Naive thymus-derived CD4-positive, alpha-beta T cell (primary cell): ENCODE data around the gene ENOX2. TPM values are rescaled to one million over a fixed set of nuclear protein-coding genes. Genes with fewer than 3 reads are reported as not detected.

Experiments
- ATAC-seq: fragments of 150-1000 bp; cut with Tn5 transposase; 2 replicates; pipeline ENCODE4 v1.10.0; 2021; ENCODE audit warnings: mild to moderate bottlenecking, moderate library complexity
- CTCF ChIA-PET: fragments of 350-600 bp; sonication (Branson Sonifier 250); formaldehyde crosslinking; loops from one replicate; lab custom pipeline; 2021; ENCODE audit warnings: antibody characterized with exemption; lab: Charles Lee
- POLR2A ChIA-PET: fragments of 350-600 bp; sonication (Branson Sonifier 250); formaldehyde crosslinking; loops from one replicate; lab custom pipeline; 2021; ENCODE audit warnings: antibody characterized with exemption, inconsistent platforms; lab: Charles Lee
- DNase-seq, 9 donors: peaks; one replicate each; pipeline versions ENCODE4 v3.0.0 to v3.0.0-alpha.2; 2020 to 2022; ENCODE audit warnings: mixed read lengths in 1 of 9
- H3K27ac ChIP-seq: one replicate; pipeline ENCODE4 v1.7.0; 2013; ENCODE audit warnings: mild to moderate bottlenecking, low read depth, low read length, moderate library complexity
- H3K27me3 ChIP-seq, 2 donors: one replicate each; pipeline ENCODE4 v1.7.0; 2013; ENCODE audit warnings: low read length in 2 of 2, mild to moderate bottlenecking in 2 of 2, moderate library complexity in 2 of 2; ENCODE audit not compliant: control insufficient read depth in 2 of 2, insufficient read depth in 2 of 2
- H3K36me3 ChIP-seq, 3 experiments: 1 replicate in 2 of 3; 2 replicates in 1 of 3; pipeline ENCODE4 v1.7.0; 2013; ENCODE audit warnings: low read length in 3 of 3, mild to moderate bottlenecking in 3 of 3, moderate library complexity in 1 of 3; ENCODE audit not compliant: insufficient read depth in 3 of 3, control insufficient read depth in 2 of 3
- H3K4me1 ChIP-seq, 2 donors: one replicate each; pipeline ENCODE4 v1.7.0; 2013; ENCODE audit warnings: low read length in 2 of 2, mild to moderate bottlenecking in 2 of 2, moderate library complexity in 1 of 2; ENCODE audit not compliant: control insufficient read depth in 2 of 2, insufficient read depth in 2 of 2
- H3K4me3 ChIP-seq: 2 replicates; pipeline ENCODE4 v1.7.0; 2013; ENCODE audit warnings: mild to moderate bottlenecking, low read length
- H3K9me3 ChIP-seq, 3 experiments: 1 replicate in 2 of 3; 2 replicates in 1 of 3; pipeline ENCODE4 v1.7.0; 2013; ENCODE audit warnings: low read length in 3 of 3; ENCODE audit not compliant: control insufficient read depth in 2 of 3
- H3K27ac Mint-ChIP-seq, 9 donors: one replicate each; pipeline ENCODE4 v1.8.0; 2020 to 2022; ENCODE audit warnings: mixed read lengths in 9 of 9, mild to moderate bottlenecking in 8 of 9, moderate library complexity in 5 of 9, inconsistent platforms in 2 of 9
- H3K27me3 Mint-ChIP-seq, 5 donors: one replicate each; pipeline ENCODE4 v1.8.0; 2021 to 2022; ENCODE audit warnings: mixed read lengths in 5 of 5, mild to moderate bottlenecking in 1 of 5
- H3K36me3 Mint-ChIP-seq, 5 donors: one replicate each; pipeline ENCODE4 v1.8.0; 2020 to 2022; ENCODE audit warnings: mixed read lengths in 5 of 5, mild to moderate bottlenecking in 3 of 5, inconsistent platforms in 1 of 5
- H3K4me1 Mint-ChIP-seq, 7 donors: one replicate each; pipeline ENCODE4 v1.8.0; 2020 to 2022; ENCODE audit warnings: mixed read lengths in 7 of 7, mild to moderate bottlenecking in 3 of 7, inconsistent platforms in 1 of 7
- H3K4me3 Mint-ChIP-seq, 10 donors: one replicate each; pipeline ENCODE4 v1.8.0; 2020 to 2022; ENCODE audit warnings: mild to moderate bottlenecking in 10 of 10, mixed read lengths in 10 of 10, moderate library complexity in 6 of 10, inconsistent platforms in 2 of 10
- H3K9me3 Mint-ChIP-seq, 11 donors: one replicate each; pipeline ENCODE4 v1.8.0; 2020 to 2022; ENCODE audit warnings: mixed read lengths in 11 of 11, mild to moderate bottlenecking in 4 of 11, inconsistent platforms in 1 of 11, moderate library complexity in 1 of 11
- intact Hi-C, 2 donors: fragments of 100-400 bp; cut with micrococcal nuclease; formaldehyde crosslinking; loops; one replicate each; pipeline ENCODE4 v1.15.1; 2023
- polyA plus RNA-seq, 2 donors: library from polyadenylated mRNA; unstranded; fragments of 300-500 nt; fragmentation: Illumina TruSeq; gene quantifications; one replicate each; pipeline ENCODE4 v1.2.3, GENCODE V29; 2021
- total RNA-seq, 6 experiments: library from RNA in 5 of 6; stranded (reverse) in 5 of 6; gene quantifications; 1 replicate in 5 of 6; 2 replicates in 1 of 6; pipeline ENCODE4 v1.2.3 and lab custom pipeline; 2021 to 2026

The ENOX2 gene
- total and polyA plus RNA-seq, 7 experiments from 2014 or later, result 10.3 to 24.0 (median 13.0) TPM

- Mint-ChIP-seq H3K4me1 (peaks cover 0 to 14% (median 8%) of the 10 kb centered on the region in 7 donors), H3K27me3 (no peaks in the 10 kb centered on the region), H3K9me3 (no peaks in the 10 kb centered on the region), H3K4me3 (peak overlapping the region in 1 of 10 donors; percentile 18), H3K36me3 (peaks cover 0 to 5% (median 0%) of the 10 kb centered on the region in 5 donors), H3K27ac (peak overlapping the region in 1 of 9 donors; percentile 4)
- no peak overlapping the region for H3K4me3 ChIP-seq
- no peak overlapping the region for H3K27ac ChIP-seq
- no peaks in the 10 kb centered on the region for H3K36me3 ChIP-seq
- no peak for ATAC-seq
- intact Hi-C loops, result no loop called here
- no peaks in the 10 kb centered on the region for H3K27me3 ChIP-seq
- no peaks in the 10 kb centered on the region for H3K9me3 ChIP-seq
- ChIA-PET CTCF (interaction anchor here (0.9 kb wide), 1 partner anchor 56 kb away, joined by 3 read pairs; no protein-coding TSS in a partner anchor), POLR2A (no interaction called here)
- no peaks in the 10 kb centered on the region for H3K4me1 ChIP-seq
- DNase-seq, result no peak
These were observed 54.2 kb downstream of the ENOX2 start for GRCh38 chrX:130848763-130849162.

- Histone ChIP-seq H3K36me3 (no peaks in the 10 kb centered on the region), H3K27ac (no peak overlapping the region), H3K4me3 (no peak overlapping the region), H3K9me3 (no peaks in the 10 kb centered on the region), H3K4me1 (no peaks in the 10 kb centered on the region), H3K27me3 (no peaks in the 10 kb centered on the region)
- no peaks in the 10 kb centered on the region for H3K9me3 Mint-ChIP-seq
- CTCF ChIA-PET, result no interaction called here
- H3K27me3 Mint-ChIP-seq, result no peaks in the 10 kb centered on the region
- intact Hi-C loops, result no loop called here
- no peak overlapping the region for H3K27ac Mint-ChIP-seq
- peaks cover 0 to 5% (median 0%) of the 10 kb centered on the region in 5 donors for H3K36me3 Mint-ChIP-seq
- POLR2A ChIA-PET, result no interaction called here
- H3K4me3 Mint-ChIP-seq, result no peak overlapping the region
- ATAC-seq (no peak), DNase-seq (no peak)
- H3K4me1 Mint-ChIP-seq, result peaks cover 8 to 24% (median 10%) of the 10 kb centered on the region in 7 donors
These were observed 56.3 kb downstream of the ENOX2 start for GRCh38 chrX:130846746-130847145.

GRCh38 chrX:130841776-130842175 is 61.2 kb downstream of the ENOX2 start:
- intact Hi-C loops, result no loop called here
- CTCF ChIA-PET, result no interaction called here
- no peaks in the 10 kb centered on the region for H3K4me1 ChIP-seq
- no peak overlapping the region for H3K27ac ChIP-seq
- peaks cover 0 to 18% (median 9%) of the 10 kb centered on the region in 7 donors for H3K4me1 Mint-ChIP-seq
- H3K9me3 Mint-ChIP-seq, result no peaks in the 10 kb centered on the region
- H3K27ac Mint-ChIP-seq, result no peak overlapping the region
- POLR2A ChIA-PET, result no interaction called here
- H3K36me3 ChIP-seq, result no peaks in the 10 kb centered on the region
- no peak for DNase-seq
- no peak for ATAC-seq
- H3K27me3 Mint-ChIP-seq, result no peaks in the 10 kb centered on the region
- H3K4me3 Mint-ChIP-seq, result no peak overlapping the region
- H3K36me3 Mint-ChIP-seq, result peaks cover 0 to 5% (median 0%) of the 10 kb centered on the region in 5 donors
- H3K4me3 ChIP-seq, result no peak overlapping the region
- no peaks in the 10 kb centered on the region for H3K27me3 ChIP-seq
- no peaks in the 10 kb centered on the region for H3K9me3 ChIP-seq

GRCh38 chrX:130840345-130840744 is 62.7 kb downstream of the ENOX2 start:
- ChIA-PET POLR2A (no interaction called here), CTCF (no interaction called here)
- Histone ChIP-seq H3K36me3 (no peaks in the 10 kb centered on the region), H3K27ac (no peak overlapping the region), H3K4me3 (no peak overlapping the region), H3K4me1 (no peaks in the 10 kb centered on the region), H3K27me3 (no peaks in the 10 kb centered on the region), H3K9me3 (no peaks in the 10 kb centered on the region)
- Mint-ChIP-seq H3K9me3 (no peaks in the 10 kb centered on the region), H3K36me3 (peaks cover 0 to 5% (median 0%) of the 10 kb centered on the region in 5 donors), H3K27me3 (no peaks in the 10 kb centered on the region), H3K4me1 (peaks cover 0 to 31% (median 9%) of the 10 kb centered on the region in 7 donors), H3K4me3 (no peak overlapping the region), H3K27ac (no peak overlapping the region)
- no peak for ATAC-seq
- intact Hi-C loops, result no loop called here
- DNase-seq, result no peak

- peak in 1 of 9 donors; percentile 3 for DNase-seq
- H3K36me3 ChIP-seq, result no peaks in the 10 kb centered on the region
- no peak overlapping the region for H3K4me3 ChIP-seq
- ChIA-PET CTCF (no interaction called here), POLR2A (no interaction called here)
- H3K4me3 Mint-ChIP-seq, result no peak overlapping the region
- intact Hi-C loops, result no loop called here
- peaks cover 4 to 44% (median 14%) of the 10 kb centered on the region in 7 donors for H3K4me1 Mint-ChIP-seq
- H3K27ac Mint-ChIP-seq, result no peak overlapping the region
- H3K4me1 ChIP-seq, result no peaks in the 10 kb centered on the region
- no peaks in the 10 kb centered on the region for H3K9me3 ChIP-seq
- no peaks in the 10 kb centered on the region for H3K27me3 ChIP-seq
- no peaks in the 10 kb centered on the region for H3K9me3 Mint-ChIP-seq
- no peaks in the 10 kb centered on the region for H3K27me3 Mint-ChIP-seq
- ATAC-seq, result no peak
- no peaks in the 10 kb centered on the region for H3K36me3 Mint-ChIP-seq
- no peak overlapping the region for H3K27ac ChIP-seq
These were observed 66.6 kb downstream of the ENOX2 start for GRCh38 chrX:130836447-130836846.

GRCh38 chrX:130834830-130835229 is 68.2 kb downstream of the ENOX2 start:
- Mint-ChIP-seq H3K27ac (no peak overlapping the region), H3K36me3 (peaks cover 0 to 6% (median 0%) of the 10 kb centered on the region in 5 donors), H3K9me3 (no peaks in the 10 kb centered on the region), H3K4me3 (no peak overlapping the region), H3K27me3 (no peaks in the 10 kb centered on the region), H3K4me1 (peaks cover 4 to 48% (median 14%) of the 10 kb centered on the region in 7 donors)
- ChIA-PET POLR2A (no interaction called here), CTCF (no interaction called here)
- no peaks in the 10 kb centered on the region for H3K27me3 ChIP-seq
- ATAC-seq, result no peak
- H3K9me3 ChIP-seq, result no peaks in the 10 kb centered on the region
- H3K4me1 ChIP-seq, result no peaks in the 10 kb centered on the region
- H3K36me3 ChIP-seq, result no peaks in the 10 kb centered on the region
- no peak overlapping the region for H3K4me3 ChIP-seq
- intact Hi-C loops, result no loop called here
- no peak for DNase-seq
- H3K27ac ChIP-seq, result no peak overlapping the region

- Histone ChIP-seq H3K4me1 (no peaks in the 10 kb centered on the region), H3K36me3 (no peaks in the 10 kb centered on the region), H3K9me3 (no peaks in the 10 kb centered on the region), H3K27ac (no peak overlapping the region), H3K27me3 (no peaks in the 10 kb centered on the region), H3K4me3 (no peak overlapping the region)
- Mint-ChIP-seq H3K27me3 (no peaks in the 10 kb centered on the region), H3K4me3 (no peak overlapping the region), H3K36me3 (peaks cover 0 to 6% (median 0%) of the 10 kb centered on the region in 5 donors), H3K4me1 (peaks cover 4 to 48% (median 14%) of the 10 kb centered on the region in 7 donors), H3K27ac (peak overlapping the region in 1 of 9 donors; percentile 13), H3K9me3 (no peaks in the 10 kb centered on the region)
- DNase-seq (no peak), ATAC-seq (no peak)
- CTCF ChIA-PET, result no interaction called here
- intact Hi-C loops, result no loop called here
- POLR2A ChIA-PET, result no interaction called here
These were observed 68.9 kb downstream of the ENOX2 start for GRCh38 chrX:130834149-130834548.
